Measurements from ENCODE around the gene TNFRSF1A.

Gene TNFRSF1A

DNA sequence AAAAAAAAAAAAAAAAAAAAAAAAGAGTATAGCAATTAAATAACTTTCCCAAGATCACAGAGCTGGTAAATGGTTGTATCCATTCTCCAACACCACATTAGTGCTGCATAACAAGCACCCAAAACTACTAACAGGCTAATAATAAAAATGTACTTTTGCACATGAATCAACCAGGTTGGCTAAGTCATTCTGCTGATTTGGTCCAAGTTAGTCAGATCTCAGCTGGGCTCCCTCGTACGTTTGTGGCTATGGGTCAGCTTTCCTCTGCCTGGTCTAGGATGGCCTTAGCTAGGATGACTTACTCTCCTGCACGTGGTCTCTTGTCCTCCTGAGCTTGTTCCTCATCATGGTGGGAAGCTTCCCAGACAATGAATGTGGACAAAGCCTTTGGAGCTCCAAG lies 39.3 kb downstream of the TNFRSF1A start:
- Histone ChIP-seq H3K9me3 (ENCODE audit: control insufficient read depth, insufficient read depth, low read length) (no peaks in the 10 kb centered on the region), H4K20me1 (ENCODE audit: control insufficient read depth, insufficient read depth, low read depth, low read length) (no peaks in the 10 kb centered on the region), H3K27me3 (ENCODE audit: control insufficient read depth, low read length) (0 out of 2 replicates have a peak, but pooled peaks cover 3% of the 10 kb centered on the region), H3K36me3 (ENCODE audit: control insufficient read depth, low read length) (no peaks in the 10 kb centered on the region), H3K4me1 (ENCODE audit: control insufficient read depth, low read length) (peaks cover 17% of the 10 kb centered on the region), H3K9me2 (replicated peaks; ENCODE audit: control insufficient read depth, low read length) (no peaks in the 10 kb centered on the region), H3K27ac (ENCODE audit: low read depth, low read length) (no peak overlapping the region), H3K4me2 (ENCODE audit: low read length) (no peak overlapping the region), H3K4me3 (ENCODE audit: low read length) (no peak overlapping the region), H3F3A (ENCODE audit: control insufficient read depth, insufficient read depth) (peaks cover 2% of the 10 kb centered on the region; the same call in 1 of the 2 replicates), H3K79me2 (ENCODE audit: control insufficient read depth, low read length) (no peaks in the 10 kb centered on the region)
- TF ChIP-seq, protein P1, sequence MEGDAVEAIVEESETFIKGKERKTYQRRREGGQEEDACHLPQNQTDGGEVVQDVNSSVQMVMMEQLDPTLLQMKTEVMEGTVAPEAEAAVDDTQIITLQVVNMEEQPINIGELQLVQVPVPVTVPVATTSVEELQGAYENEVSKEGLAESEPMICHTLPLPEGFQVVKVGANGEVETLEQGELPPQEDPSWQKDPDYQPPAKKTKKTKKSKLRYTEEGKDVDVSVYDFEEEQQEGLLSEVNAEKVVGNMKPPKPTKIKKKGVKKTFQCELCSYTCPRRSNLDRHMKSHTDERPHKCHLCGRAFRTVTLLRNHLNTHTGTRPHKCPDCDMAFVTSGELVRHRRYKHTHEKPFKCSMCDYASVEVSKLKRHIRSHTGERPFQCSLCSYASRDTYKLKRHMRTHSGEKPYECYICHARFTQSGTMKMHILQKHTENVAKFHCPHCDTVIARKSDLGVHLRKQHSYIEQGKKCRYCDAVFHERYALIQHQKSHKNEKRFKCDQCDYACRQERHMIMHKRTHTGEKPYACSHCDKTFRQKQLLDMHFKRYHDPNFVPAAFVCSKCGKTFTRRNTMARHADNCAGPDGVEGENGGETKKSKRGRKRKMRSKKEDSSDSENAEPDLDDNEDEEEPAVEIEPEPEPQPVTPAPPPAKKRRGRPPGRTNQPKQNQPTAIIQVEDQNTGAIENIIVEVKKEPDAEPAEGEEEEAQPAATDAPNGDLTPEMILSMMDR (IDR thresholded peaks at IDR 0.05; ENCODE audit: low read depth, low read length, poor library complexity, severe bottlenecking) = no peak
- TF ChIP-seq EZH2phosphoT487 (IDR thresholded peaks at IDR 0.05; ENCODE audit: borderline replicate concordance, low read length) = no peak

DNA sequence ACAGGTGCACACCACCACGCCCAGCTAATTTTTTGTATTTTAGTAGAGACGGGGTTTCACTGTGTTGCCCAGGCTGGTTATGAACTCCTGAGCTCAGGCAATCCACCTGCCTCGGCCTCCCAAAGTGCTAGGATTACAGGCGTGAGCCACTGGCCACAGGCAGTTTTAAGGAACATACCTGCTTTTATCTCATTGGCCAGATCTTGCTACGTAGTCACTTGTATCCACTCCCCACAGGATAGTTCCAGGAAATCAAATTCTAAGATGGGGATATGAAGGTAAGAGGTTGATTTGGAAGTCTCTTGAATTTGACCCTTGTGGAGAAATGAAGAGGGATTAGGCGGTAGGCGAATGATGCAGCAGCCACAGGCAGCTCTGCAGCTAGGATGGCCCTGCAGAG lies 40.2 kb downstream of the TNFRSF1A start:
- no peaks in the 10 kb centered on the region for H3K36me3 ChIP-seq (ENCODE audit: control insufficient read depth, low read length)
- no peak overlapping the region for H3K4me2 ChIP-seq (ENCODE audit: low read length)
- H3K27me3 ChIP-seq (ENCODE audit: control insufficient read depth, low read length) = 0 out of 2 replicates have a peak, but pooled peaks cover 3% of the 10 kb centered on the region
- no peaks in the 10 kb centered on the region for H3K79me2 ChIP-seq (ENCODE audit: control insufficient read depth, low read length)
- no peak for TF ChIP-seq EZH2phosphoT487 (IDR thresholded peaks at IDR 0.05; ENCODE audit: borderline replicate concordance, low read length)
- TF ChIP-seq, protein P1 (IDR thresholded peaks at IDR 0.05; ENCODE audit: low read depth, low read length, poor library complexity, severe bottlenecking) = no peak
- H3K9me2 ChIP-seq (replicated peaks; ENCODE audit: control insufficient read depth, low read length) = no peaks in the 10 kb centered on the region
- H3K27ac ChIP-seq (ENCODE audit: low read depth, low read length) = no peak overlapping the region
- no peak overlapping the region for H3K4me3 ChIP-seq (ENCODE audit: low read length)
- peaks cover 2% of the 10 kb centered on the region; the same call in 1 of the 2 replicates for H3F3A ChIP-seq (ENCODE audit: control insufficient read depth, insufficient read depth)
- H3K4me1 ChIP-seq (ENCODE audit: control insufficient read depth, low read length) = peaks cover 17% of the 10 kb centered on the region
- H4K20me1 ChIP-seq (ENCODE audit: control insufficient read depth, insufficient read depth, low read depth, low read length) = no peaks in the 10 kb centered on the region
- H3K9me3 ChIP-seq (ENCODE audit: control insufficient read depth, insufficient read depth, low read length) = no peaks in the 10 kb centered on the region

DNA sequence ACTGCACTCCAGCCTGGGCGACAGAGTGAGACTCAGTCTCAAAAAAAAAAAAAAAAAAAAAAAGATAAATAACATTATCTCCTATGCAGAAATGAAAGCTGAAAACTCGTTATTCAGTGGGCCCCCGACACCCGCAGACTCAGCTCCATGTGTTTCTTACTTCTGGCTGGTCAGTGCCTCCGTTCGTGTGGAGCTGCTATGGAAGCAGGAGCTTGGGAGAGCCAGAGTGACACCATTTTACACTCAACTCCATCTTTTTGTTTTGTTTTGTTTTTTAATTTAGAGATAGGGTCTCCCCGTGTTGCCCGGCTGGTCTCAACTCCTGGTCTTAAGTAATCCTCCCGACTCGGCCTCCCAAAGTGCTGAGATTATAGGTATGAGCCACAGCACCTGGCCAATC lies 44.7 kb downstream of the TNFRSF1A start:
- Histone ChIP-seq H3F3A (ENCODE audit: control insufficient read depth, insufficient read depth) (peaks cover 2% of the 10 kb centered on the region; the same call in 1 of the 2 replicates), H3K36me3 (ENCODE audit: control insufficient read depth, low read length) (no peaks in the 10 kb centered on the region), H3K27ac (ENCODE audit: low read depth, low read length) (no peak overlapping the region), H3K9me2 (replicated peaks; ENCODE audit: control insufficient read depth, low read length) (no peaks in the 10 kb centered on the region), H3K79me2 (ENCODE audit: control insufficient read depth, low read length) (no peaks in the 10 kb centered on the region), H3K27me3 (ENCODE audit: control insufficient read depth, low read length) (no peaks in the 10 kb centered on the region), H3K4me3 (ENCODE audit: low read length) (no peak overlapping the region), H3K4me2 (ENCODE audit: low read length) (no peak overlapping the region), H4K20me1 (ENCODE audit: control insufficient read depth, insufficient read depth, low read depth, low read length) (no peaks in the 10 kb centered on the region), H3K4me1 (ENCODE audit: control insufficient read depth, low read length) (peaks cover 17% of the 10 kb centered on the region), H3K9me3 (ENCODE audit: control insufficient read depth, insufficient read depth, low read length) (no peaks in the 10 kb centered on the region)
- TF ChIP-seq, protein P1 (IDR thresholded peaks at IDR 0.05; ENCODE audit: low read depth, low read length, poor library complexity, severe bottlenecking) = no peak
- TF ChIP-seq EZH2phosphoT487 (IDR thresholded peaks at IDR 0.05; ENCODE audit: borderline replicate concordance, low read length) = no peak

Measured in DOHH2 (cell line).